NCI-H2196 (cell line): ENCODE results near the gene HS6ST2.

Source experiments
- DNase-seq: peaks from one replicate; lab custom pipeline; 2025; ENCODE audit not compliant: unreplicated experiment; lab: John Stamatoyannopoulos, UW

HS6ST2 gene

GRCh38 chrX:132624466-132624865 is 334.0 kb downstream of the HS6ST2 start:
- no peak for DNase-seq

GRCh38 chrX:132623942-132624341 is 334.5 kb downstream of the HS6ST2 start:
- DNase-seq = no peak

- DNase-seq = no peak
Observed at GRCh38 chrX:132623300-132623699, 335.1 kb downstream of the HS6ST2 start.

- DNase-seq = no peak
Observed at GRCh38 chrX:132622130-132622529, 336.3 kb downstream of the HS6ST2 start.

GRCh38 chrX:132618810-132619209 is 339.6 kb downstream of the HS6ST2 start:
- DNase-seq = no peak

- DNase-seq = no peak
Observed at GRCh38 chrX:132615391-132616131, 342.9 kb downstream of the HS6ST2 start.

- peak; percentile 19 for DNase-seq
Observed at GRCh38 chrX:132614297-132614696, 344.1 kb downstream of the HS6ST2 start.

- no peak for DNase-seq
Observed at GRCh38 chrX:132613801-132614200, 344.6 kb downstream of the HS6ST2 start.

- DNase-seq = peak; percentile 49
Observed at GRCh38 chrX:132612821-132613564, 345.4 kb downstream of the HS6ST2 start.

- no peak for DNase-seq
Observed at GRCh38 chrX:132610536-132610935, 347.9 kb downstream of the HS6ST2 start.

- DNase-seq = no peak
Observed at GRCh38 chrX:132609362-132609848, 349.0 kb downstream of the HS6ST2 start.

- no peak for DNase-seq
Observed at GRCh38 chrX:132603700-132604286, 354.6 kb downstream of the HS6ST2 start.

GRCh38 chrX:132602701-132603100 is 355.7 kb downstream of the HS6ST2 start:
- DNase-seq = no peak

GRCh38 chrX:132594999-132595398 is 363.4 kb downstream of the HS6ST2 start:
- DNase-seq = no peak

GRCh38 chrX:132594129-132594528 is 364.3 kb downstream of the HS6ST2 start:
- DNase-seq = no peak

GRCh38 chrX:132592880-132593279 is 365.5 kb downstream of the HS6ST2 start:
- peak; percentile 42 for DNase-seq

- DNase-seq = peak; percentile 35
Observed at GRCh38 chrX:132591719-132592275, 366.6 kb downstream of the HS6ST2 start.

GRCh38 chrX:132590350-132591026 is 367.9 kb downstream of the HS6ST2 start:
- no peak for DNase-seq

- DNase-seq = no peak
Observed at GRCh38 chrX:132584936-132585335, 373.5 kb downstream of the HS6ST2 start.

GRCh38 chrX:132576939-132577338 is 381.5 kb downstream of the HS6ST2 start:
- DNase-seq = no peak
